HL-60/S4 treated with retinoic acid at 250 ng/mL for 4 days and 3 days (cell line): ENCODE measurements around the gene BIRC2.

Source experiments
- in situ Hi-C: fragments of 300-500 bp; cut with MboI; formaldehyde crosslinking; loops from 2 replicates; pipeline ENCODE4 v1.7.0; 2022; ENCODE audit warnings: low sequenced_read_pairs

The BIRC2 gene

GRCh38 chr11:102426000-102426399, 79.0 kb downstream of the BIRC2 start:
- in situ Hi-C loops, result no loop called here

GRCh38 chr11:102426570-102426969, 79.6 kb downstream of the BIRC2 start:
- in situ Hi-C loops, result no loop called here

GRCh38 chr11:102427068-102427467, 80.1 kb downstream of the BIRC2 start:
- in situ Hi-C loops, result no loop called here
